Cardiac muscle cell (in vitro differentiated cells and primary cell): ENCODE results near the gene RNF13. TPM values are rescaled to one million over a fixed set of nuclear protein-coding genes. Genes with fewer than 3 reads are reported as not detected.

Source experiments
- DNase-seq, 2 donors: peaks; one replicate each; pipeline versions ENCODE4 v3.0.0 to v3.0.0-alpha.2; 2010 to 2017; ENCODE audit warnings: low read depth in 1 of 2, low spot score in 1 of 2
- H3K27ac ChIP-seq: fragments of 200-600 bp; sonication (generic); 2 replicates; pipeline ENCODE4 v1.5.1; 2016
- H3K27me3 ChIP-seq: fragments of 200-600 bp; sonication (generic); 2 replicates; pipeline ENCODE4 v1.6.0; 2016; ENCODE audit warnings: control low read depth
- H3K36me3 ChIP-seq: fragments of 200-600 bp; sonication (generic); 2 replicates; pipeline ENCODE4 v1.5.1; 2016; ENCODE audit warnings: control low read depth
- H3K4me1 ChIP-seq: fragments of 200-600 bp; sonication (generic); 2 replicates; pipeline ENCODE4 v1.8.1; 2017; ENCODE audit warnings: low read depth, mild to moderate bottlenecking, mixed run types
- H3K4me3 ChIP-seq: fragments of 200-600 bp; sonication (generic); 2 replicates; pipeline ENCODE4 v1.5.1; 2016; ENCODE audit warnings: mild to moderate bottlenecking
- H3K9me3 ChIP-seq: fragments of 200-600 bp; sonication (generic); 2 replicates; pipeline ENCODE4 v1.5.1; 2017; ENCODE audit warnings: low read depth, mild to moderate bottlenecking, control low read depth
- CTCF ChIP-seq: IDR thresholded peaks from 2 replicates; pipeline ENCODE4 v1.5.1; 2012; ENCODE audit warnings: low read depth, mild to moderate bottlenecking, low read length
- polyA plus RNA-seq: library from polyadenylated mRNA; unstranded; fragments of >200 nt; fragmentation: Nextera tagmentation; extraction: Ambion mirVana; gene quantifications from 2 replicates; pipeline ENCODE4 v1.2.1, GENCODE V29; 2016
- total RNA-seq: library from RNA; depleted of rRNA; stranded (reverse); fragments of >200 nt; gene quantifications from 2 replicates; pipeline ENCODE4 v1.2.3, GENCODE V29; 2016

The RNF13 gene
- total and polyA plus RNA-seq, 2 experiments from 2014 or later: 15.9 to 44.7 TPM

GRCh38 chr3:149777414-149778214 is 35.4 kb upstream of the RNF13 start:
- no peaks in the 10 kb centered on the region for H3K27me3 ChIP-seq
- H3K4me1 ChIP-seq: no peaks in the 10 kb centered on the region
- H3K4me3 ChIP-seq: no peak overlapping the region
- no peaks in the 10 kb centered on the region for H3K36me3 ChIP-seq
- TF ChIP-seq CTCF: no peak
- DNase-seq: no peak
- no peaks in the 10 kb centered on the region for H3K9me3 ChIP-seq
- no peak overlapping the region for H3K27ac ChIP-seq

DNA sequence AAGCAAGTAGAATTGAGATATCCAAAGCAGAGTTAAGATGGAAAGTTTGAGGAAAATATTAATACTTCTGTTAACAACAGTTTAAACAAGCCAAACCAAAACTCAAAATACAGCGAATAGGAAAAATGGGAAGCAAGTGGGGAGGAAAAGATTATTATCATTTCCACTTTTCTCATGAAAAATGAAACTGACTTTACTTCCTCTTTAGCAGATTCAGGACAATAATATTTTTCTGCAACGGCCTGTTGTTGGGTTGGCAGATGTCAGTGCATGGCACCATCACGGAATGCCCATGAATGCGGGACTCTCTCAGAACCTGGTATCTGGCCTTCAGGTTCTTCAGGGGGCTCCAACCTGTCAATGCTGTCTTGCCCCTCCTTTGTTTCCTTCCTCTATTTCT is 31.8 kb upstream of the RNF13 start:
- H3K4me1 ChIP-seq: no peaks in the 10 kb centered on the region
- no peaks in the 10 kb centered on the region for H3K36me3 ChIP-seq
- no peak for TF ChIP-seq CTCF
- H3K9me3 ChIP-seq: no peaks in the 10 kb centered on the region
- H3K27me3 ChIP-seq: no peaks in the 10 kb centered on the region
- DNase-seq: no peak
- no peak overlapping the region for H3K27ac ChIP-seq
- no peak overlapping the region for H3K4me3 ChIP-seq

GRCh38 chr3:149781741-149782140 is 31.3 kb upstream of the RNF13 start:
- no peak for TF ChIP-seq CTCF
- H3K27ac ChIP-seq: no peak overlapping the region
- no peaks in the 10 kb centered on the region for H3K9me3 ChIP-seq
- no peaks in the 10 kb centered on the region for H3K4me1 ChIP-seq
- H3K4me3 ChIP-seq: no peak overlapping the region
- no peak for DNase-seq
- no peaks in the 10 kb centered on the region for H3K27me3 ChIP-seq
- H3K36me3 ChIP-seq: no peaks in the 10 kb centered on the region

- H3K9me3 ChIP-seq: no peaks in the 10 kb centered on the region
- H3K4me3 ChIP-seq: no peak overlapping the region
- DNase-seq: peak in 1 of 2 donors; percentile 53
- no peaks in the 10 kb centered on the region for H3K36me3 ChIP-seq
- no peaks in the 10 kb centered on the region for H3K4me1 ChIP-seq
- no peak for TF ChIP-seq CTCF
- H3K27ac ChIP-seq: no peak overlapping the region
- no peaks in the 10 kb centered on the region for H3K27me3 ChIP-seq
These were observed 29.4 kb upstream of the RNF13 start for GRCh38 chr3:149783576-149783975.

DNA sequence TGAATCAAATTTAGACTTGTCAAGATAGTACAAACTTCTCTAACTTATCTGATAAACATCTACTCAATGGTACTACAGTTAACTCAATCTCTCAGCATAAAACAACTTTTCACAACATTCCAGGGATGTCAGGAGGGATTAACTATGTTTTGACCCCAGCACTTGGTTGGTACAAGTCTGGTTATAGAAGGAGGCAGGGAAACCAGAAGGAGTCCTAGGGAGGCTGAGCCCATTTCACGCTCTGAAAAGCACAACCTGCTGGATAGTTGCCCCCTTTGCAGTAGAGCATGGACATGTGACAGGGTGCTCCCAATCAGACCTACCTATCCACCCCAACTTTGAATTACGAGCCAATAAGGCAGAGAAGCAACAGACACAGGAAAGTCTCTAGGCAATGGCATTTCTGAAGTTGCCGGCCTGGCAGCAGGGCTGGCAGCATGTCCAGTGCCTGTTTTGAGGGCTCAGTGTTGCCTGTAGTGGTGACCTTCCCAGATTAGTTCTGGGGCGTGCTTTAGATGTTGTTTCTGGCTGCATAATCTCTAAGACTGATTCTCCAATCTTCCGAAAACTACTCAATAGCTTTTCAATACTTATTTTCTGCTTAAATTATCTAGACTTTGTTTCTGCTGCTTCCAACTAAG is 28.8 kb upstream of the RNF13 start:
- no peak for TF ChIP-seq CTCF
- Histone ChIP-seq H3K4me1 (no peaks in the 10 kb centered on the region), H3K9me3 (no peaks in the 10 kb centered on the region), H3K36me3 (no peaks in the 10 kb centered on the region), H3K27me3 (no peaks in the 10 kb centered on the region), H3K27ac (no peak overlapping the region), H3K4me3 (no peak overlapping the region)
- DNase-seq: peak in 1 of 2 donors; percentile 2
